Trophoblast cell (in vitro differentiated cells and primary cell): ENCODE measurements around the gene CLC.

ENCODE experiments used
- DNase-seq, 2 donors: peaks; one replicate each; pipeline ENCODE4 v3.0.0-alpha.2; 2016
- H2AFZ ChIP-seq: 2 replicates; pipeline ENCODE4 v1.6.1; 2013; ENCODE audit warnings: low read length, moderate library complexity, mild to moderate bottlenecking; ENCODE audit not compliant: insufficient read depth, poor library complexity
- H2AK5ac ChIP-seq: 2 replicates; pipeline ENCODE4 v1.6.1; 2013; ENCODE audit warnings: mild to moderate bottlenecking, low read length
- H2BK120ac ChIP-seq: 2 replicates; pipeline ENCODE4 v1.6.1; 2013; ENCODE audit warnings: low read length, mild to moderate bottlenecking, moderate library complexity; ENCODE audit not compliant: insufficient read depth, poor library complexity
- H2BK12ac ChIP-seq: 2 replicates; pipeline ENCODE4 v1.6.1; 2013; ENCODE audit warnings: mild to moderate bottlenecking, low read length, moderate library complexity
- H2BK5ac ChIP-seq: 2 replicates; pipeline ENCODE4 v1.6.1; 2013; ENCODE audit warnings: low read length, low read depth, moderate library complexity, mild to moderate bottlenecking; ENCODE audit not compliant: poor library complexity
- H3K14ac ChIP-seq: 2 replicates; pipeline ENCODE4 v1.6.1; 2013; ENCODE audit warnings: mild to moderate bottlenecking, low read length
- H3K18ac ChIP-seq: 2 replicates; pipeline ENCODE4 v1.6.1; 2013; ENCODE audit warnings: mild to moderate bottlenecking, low read length
- H3K23ac ChIP-seq: 2 replicates; pipeline ENCODE4 v1.6.1; 2013; ENCODE audit warnings: low read length
- H3K27ac ChIP-seq: 2 replicates; pipeline ENCODE4 v1.5.1; 2013; ENCODE audit warnings: low read depth, mild to moderate bottlenecking, inconsistent platforms, low read length, moderate library complexity
- H3K27me3 ChIP-seq: 2 replicates; pipeline ENCODE4 v1.6.1; 2013; ENCODE audit warnings: inconsistent platforms, mild to moderate bottlenecking, low read length, moderate library complexity; ENCODE audit not compliant: insufficient read depth
- H3K36me3 ChIP-seq, 2 experiments: 1 replicate in 1 of 2; 2 replicates in 1 of 2; pipeline ENCODE4 v1.6.1; 2013; ENCODE audit warnings: low read length in 2 of 2, mild to moderate bottlenecking in 2 of 2, moderate library complexity in 1 of 2; ENCODE audit not compliant: insufficient read depth in 2 of 2, control insufficient read depth in 1 of 2
- H3K4ac ChIP-seq: 2 replicates; pipeline ENCODE4 v1.6.1; 2013; ENCODE audit warnings: low read depth, mild to moderate bottlenecking, low read length, moderate library complexity
- H3K4me1 ChIP-seq, 2 experiments: 1 replicate in 1 of 2; 2 replicates in 1 of 2; pipeline ENCODE4 v1.6.1; 2013; ENCODE audit warnings: low read length in 2 of 2, mild to moderate bottlenecking in 2 of 2, moderate library complexity in 1 of 2; ENCODE audit not compliant: insufficient read depth in 2 of 2, control insufficient read depth in 1 of 2
- H3K4me2 ChIP-seq: 2 replicates; pipeline ENCODE4 v1.6.1; 2013; ENCODE audit warnings: inconsistent platforms, mild to moderate bottlenecking, low read length, moderate library complexity
- H3K4me3 ChIP-seq: 2 replicates; pipeline ENCODE4 v1.5.1; 2013; ENCODE audit warnings: mild to moderate bottlenecking, low read depth, low read length, inconsistent platforms
- H3K79me1 ChIP-seq: one replicate; pipeline ENCODE4 v1.6.1; 2013; ENCODE audit warnings: low read length
- H3K79me2 ChIP-seq: 2 replicates; pipeline ENCODE4 v1.6.1; 2013; ENCODE audit warnings: low read length, mild to moderate bottlenecking; ENCODE audit not compliant: control insufficient read depth, insufficient read depth, poor library complexity
- H3K9ac ChIP-seq: 2 replicates; pipeline ENCODE4 v1.6.1; 2013; ENCODE audit warnings: mild to moderate bottlenecking, low read length
- H3K9me3 ChIP-seq: 2 replicates; pipeline ENCODE4 v1.6.1; 2013; ENCODE audit warnings: low read depth, mild to moderate bottlenecking, control low read depth, inconsistent platforms, low read length; ENCODE audit not compliant: insufficient read depth
- H4K12ac ChIP-seq: 2 replicates; pipeline ENCODE4 v1.6.1; 2013; ENCODE audit warnings: low read depth, mild to moderate bottlenecking, low read length, moderate library complexity
- H4K8ac ChIP-seq: 2 replicates; pipeline ENCODE4 v1.6.1; 2013; ENCODE audit warnings: low read depth, mild to moderate bottlenecking, low read length, moderate library complexity
- H4K91ac ChIP-seq: one replicate; pipeline ENCODE4 v1.6.1; 2013; ENCODE audit warnings: low read depth, mild to moderate bottlenecking, low read length, moderate library complexity
- WGBS: extraction: QIAGEN DNeasy Blood & Tissue Kit; methylation state at CpG from one replicate; pipeline ENCODE4 v1.1.7; 2013; ENCODE audit warnings: missing lambda C conversion rate; ENCODE audit not compliant: insufficient read length, insufficient coverage; ENCODE audit errors: extremely low coverage; 5-methylcytosine and 5-hydroxymethylcytosine counted together

The CLC gene

DNA sequence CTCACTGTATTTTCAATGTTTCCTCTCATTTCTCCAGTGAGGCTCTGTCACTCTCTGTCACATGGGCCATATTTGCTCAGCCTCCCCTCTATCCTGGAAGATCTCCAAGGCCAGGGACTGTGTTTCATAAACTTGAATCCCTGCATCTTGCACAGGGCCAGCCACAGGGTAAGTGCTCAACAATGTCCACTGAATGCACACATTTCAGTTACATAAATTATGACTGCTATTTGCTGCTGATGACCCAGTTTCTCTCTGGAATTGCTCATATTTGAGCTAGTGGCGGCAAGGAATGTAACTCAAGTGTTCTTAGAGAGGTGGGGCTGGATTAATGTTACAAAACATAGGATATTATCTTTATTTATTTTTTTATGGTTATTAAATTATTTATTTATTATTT lies 6.1 kb downstream of the CLC start:
- H4K91ac ChIP-seq: no peak overlapping the region
- H3K27me3 ChIP-seq: no peaks in the 10 kb centered on the region
- H3K14ac ChIP-seq: no peak overlapping the region
- peaks cover 0 to 2% of the 10 kb centered on the region in 2 experiments for H3K4me1 ChIP-seq
- H3K36me3 ChIP-seq: no peaks in the 10 kb centered on the region
- no peak overlapping the region for H3K23ac ChIP-seq
- H4K12ac ChIP-seq: no peak overlapping the region
- H3K79me2 ChIP-seq: no peaks in the 10 kb centered on the region
- H3K18ac ChIP-seq: no peak overlapping the region
- peaks cover 2% of the 10 kb centered on the region for H3K9me3 ChIP-seq
- no peak overlapping the region for H4K8ac ChIP-seq
- H3K4ac ChIP-seq: no peak overlapping the region
- DNase-seq: peak; percentile 40 to 71
- H2BK12ac ChIP-seq: no peak overlapping the region
- H2BK5ac ChIP-seq: no peak overlapping the region
- no peak overlapping the region for H3K4me2 ChIP-seq
- H2AFZ ChIP-seq: no peak overlapping the region
- H3K79me1 ChIP-seq: no peaks in the 10 kb centered on the region
- WGBS: no CpG with 5 or more reads among the region's 1 CpG
- H2AK5ac ChIP-seq: no peak overlapping the region
- no peak overlapping the region for H2BK120ac ChIP-seq
- no peak overlapping the region for H3K4me3 ChIP-seq
- no peak overlapping the region for H3K9ac ChIP-seq
- no peak overlapping the region for H3K27ac ChIP-seq

DNA sequence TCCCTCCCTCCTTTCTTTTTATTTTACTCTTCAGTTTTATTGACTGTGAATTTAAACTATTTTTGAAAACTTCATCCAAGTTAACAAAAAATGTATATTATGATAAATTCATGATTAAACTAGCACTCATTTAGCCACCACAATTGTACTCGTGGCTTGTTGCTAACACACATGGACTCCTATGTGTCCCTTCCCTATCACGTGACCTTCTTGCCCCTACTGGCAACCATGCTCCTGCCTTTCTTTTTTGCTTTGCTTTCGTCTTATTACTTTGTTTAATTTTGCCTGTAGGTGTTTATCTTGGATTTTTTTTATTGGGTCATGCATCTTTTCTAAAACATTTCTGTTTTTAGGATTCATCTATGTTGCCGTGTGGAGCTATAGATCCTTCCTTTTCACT lies 8.2 kb downstream of the CLC start:
- Histone ChIP-seq H4K8ac (no peak overlapping the region), H3K14ac (no peak overlapping the region), H2AFZ (no peak overlapping the region), H3K9ac (no peak overlapping the region), H3K79me2 (no peaks in the 10 kb centered on the region), H2BK5ac (no peak overlapping the region), H2BK120ac (no peak overlapping the region), H3K9me3 (peaks cover 2% of the 10 kb centered on the region), H3K27ac (no peak overlapping the region), H2AK5ac (no peak overlapping the region), H3K79me1 (no peaks in the 10 kb centered on the region), H3K23ac (no peak overlapping the region), H3K4me3 (no peak overlapping the region), H3K36me3 (no peaks in the 10 kb centered on the region), H3K18ac (no peak overlapping the region), H3K27me3 (no peaks in the 10 kb centered on the region), H3K4ac (no peak overlapping the region), H4K91ac (no peak overlapping the region), H2BK12ac (no peak overlapping the region), H4K12ac (no peak overlapping the region), H3K4me1 (peaks cover 0 to 2% of the 10 kb centered on the region in 2 experiments), H3K4me2 (no peak overlapping the region)
- WGBS: no CpG with 5 or more reads among the region's 4 CpGs
- DNase-seq: no peak

DNA sequence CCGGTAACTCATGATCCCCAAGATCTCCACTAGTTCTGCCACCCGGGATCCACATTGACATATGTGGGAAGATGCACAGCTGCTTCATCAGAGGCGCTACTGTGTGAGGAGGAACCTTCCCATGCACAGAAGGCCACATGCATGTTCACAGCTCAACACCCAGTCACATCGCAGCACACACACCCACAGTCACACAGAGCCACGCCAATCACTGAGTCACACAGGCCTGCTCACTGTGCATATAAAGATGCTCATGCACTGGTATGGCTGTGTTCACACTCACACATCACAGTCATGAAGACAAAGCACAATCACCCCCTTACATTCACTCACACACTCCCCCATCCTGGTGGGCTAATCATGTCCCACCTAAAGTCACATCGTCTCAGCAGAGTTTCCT lies 9.8 kb downstream of the CLC start:
- Histone ChIP-seq H3K23ac (no peak overlapping the region), H2AFZ (no peak overlapping the region), H4K8ac (no peak overlapping the region), H3K4me1 (peaks cover 0 to 2% of the 10 kb centered on the region in 2 experiments), H4K12ac (no peak overlapping the region), H4K91ac (no peak overlapping the region), H2BK5ac (no peak overlapping the region), H3K18ac (no peak overlapping the region), H2BK12ac (no peak overlapping the region), H3K4me2 (no peak overlapping the region), H2AK5ac (no peak overlapping the region), H3K36me3 (no peaks in the 10 kb centered on the region), H3K14ac (no peak overlapping the region), H3K27ac (no peak overlapping the region), H3K4me3 (peak overlapping the region; percentile 37), H3K79me1 (no peaks in the 10 kb centered on the region), H3K79me2 (no peaks in the 10 kb centered on the region), H3K4ac (no peak overlapping the region), H3K9ac (no peak overlapping the region), H2BK120ac (no peak overlapping the region), H3K9me3 (no peaks in the 10 kb centered on the region), H3K27me3 (no peaks in the 10 kb centered on the region)
- DNase-seq: no peak
- WGBS: no CpG with 5 or more reads among the region's 6 CpGs

DNA sequence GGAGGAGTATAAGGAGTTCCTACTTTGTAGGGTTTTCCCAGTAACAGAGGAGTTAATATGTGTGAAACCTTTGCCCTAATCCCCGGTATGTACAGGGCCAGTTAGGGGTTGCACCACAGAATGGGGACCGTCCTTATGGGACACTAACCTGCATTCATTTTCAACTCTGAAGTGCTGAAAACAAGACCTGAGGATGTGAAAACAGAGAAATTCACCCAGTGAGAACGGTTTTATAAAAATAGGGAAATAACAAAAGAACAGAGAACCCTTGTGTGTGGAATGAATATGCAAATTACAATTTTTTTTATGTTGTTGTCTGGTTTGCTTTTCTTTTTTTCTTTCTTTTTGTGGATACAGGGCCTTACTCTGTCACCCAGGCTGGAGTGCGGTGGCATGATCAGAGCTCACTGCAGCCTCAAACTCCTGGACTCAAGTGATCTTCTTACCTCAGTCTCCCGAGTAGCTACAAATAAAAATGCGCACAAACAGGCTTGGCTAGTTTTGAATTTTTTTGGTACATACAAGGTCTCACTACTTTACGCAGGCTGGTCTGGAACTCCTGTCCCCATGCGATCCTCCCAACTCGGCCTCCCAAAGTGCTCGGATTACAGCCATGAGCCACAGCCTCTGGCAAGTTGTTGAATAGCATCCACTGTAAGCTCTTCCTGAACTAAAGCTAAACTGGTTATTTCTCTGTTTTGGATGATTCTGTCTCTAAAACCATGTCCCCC lies 10.6 kb downstream of the CLC start:
- no peak overlapping the region for H3K4me3 ChIP-seq
- no CpG with 5 or more reads among the region's 10 CpGs for WGBS
- peak; percentile 70 to 90 for DNase-seq
- no peak overlapping the region for H2BK120ac ChIP-seq
- H3K14ac ChIP-seq: no peak overlapping the region
- H3K79me1 ChIP-seq: no peaks in the 10 kb centered on the region
- no peak overlapping the region for H3K9ac ChIP-seq
- H3K18ac ChIP-seq: no peak overlapping the region
- no peaks in the 10 kb centered on the region for H3K27me3 ChIP-seq
- H3K79me2 ChIP-seq: no peaks in the 10 kb centered on the region
- no peaks in the 10 kb centered on the region for H3K36me3 ChIP-seq
- no peak overlapping the region for H2BK12ac ChIP-seq
- H2BK5ac ChIP-seq: no peak overlapping the region
- no peak overlapping the region for H3K4ac ChIP-seq
- H3K4me1 ChIP-seq: peaks cover 0 to 2% of the 10 kb centered on the region in 2 experiments
- no peak overlapping the region for H3K23ac ChIP-seq
- H4K12ac ChIP-seq: no peak overlapping the region
- H3K9me3 ChIP-seq: no peaks in the 10 kb centered on the region
- H2AFZ ChIP-seq: no peak overlapping the region
- H4K8ac ChIP-seq: no peak overlapping the region
- H2AK5ac ChIP-seq: no peak overlapping the region
- no peak overlapping the region for H3K4me2 ChIP-seq
- H4K91ac ChIP-seq: no peak overlapping the region
- H3K27ac ChIP-seq: no peak overlapping the region
